GM23248 (cell line): ENCODE results near the gene SNRPD3. TPM values are rescaled to one million over a fixed set of nuclear protein-coding genes. Genes with fewer than 3 reads are reported as not detected.

ENCODE experiments used
- DNase-seq: peaks from one replicate; pipeline ENCODE4 v3.0.0-alpha.2; 2015
- H2AFZ ChIP-seq: fragments of 200-600 bp; sonication (generic); 2 replicates; pipeline ENCODE4 v1.6.1; 2016; ENCODE audit warnings: antibody characterized with exemption
- H3F3A ChIP-seq: fragments of 200-600 bp; sonication (generic); 2 replicates; pipeline ENCODE4 v1.6.1; 2016; ENCODE audit warnings: mild to moderate bottlenecking, antibody characterized with exemption, mixed run types; ENCODE audit not compliant: insufficient read depth
- H3K27ac ChIP-seq: fragments of 200-600 bp; sonication (generic); 2 replicates; pipeline ENCODE4 v1.5.1; 2016; ENCODE audit warnings: mild to moderate bottlenecking
- H3K27me3 ChIP-seq: fragments of 200-600 bp; sonication (generic); replicated peaks from 2 replicates; pipeline ENCODE4 v1.6.1; 2016; ENCODE audit warnings: mild to moderate bottlenecking; ENCODE audit not compliant: insufficient read depth
- H3K36me3 ChIP-seq: fragments of 200-600 bp; sonication (generic); 2 replicates; pipeline ENCODE4 v1.6.1; 2016; ENCODE audit warnings: low read depth, mild to moderate bottlenecking
- H3K4me1 ChIP-seq: fragments of 200-600 bp; sonication (generic); 2 replicates; pipeline ENCODE4 v1.6.1; 2016; ENCODE audit warnings: mild to moderate bottlenecking; ENCODE audit not compliant: insufficient read depth
- H3K4me2 ChIP-seq: fragments of 200-600 bp; sonication (generic); one replicate; pipeline ENCODE4 v1.6.1; 2016; ENCODE audit warnings: mild to moderate bottlenecking; ENCODE audit not compliant: unreplicated experiment
- H3K4me3 ChIP-seq: fragments of 200-600 bp; sonication (generic); 2 replicates; pipeline ENCODE4 v1.5.1; 2016; ENCODE audit warnings: mild to moderate bottlenecking
- H3K79me2 ChIP-seq: fragments of 200-600 bp; sonication (generic); 2 replicates; pipeline ENCODE4 v1.6.1; 2016; ENCODE audit warnings: mild to moderate bottlenecking; ENCODE audit not compliant: insufficient read depth
- H3K9ac ChIP-seq: fragments of 200-600 bp; sonication (generic); 2 replicates; pipeline ENCODE4 v1.6.1; 2016; ENCODE audit warnings: mild to moderate bottlenecking
- H3K9me2 ChIP-seq: fragments of 200-600 bp; sonication (generic); 2 replicates; pipeline ENCODE4 v1.6.1; 2016; ENCODE audit warnings: mixed run types, mild to moderate bottlenecking, moderate library complexity; ENCODE audit not compliant: insufficient read depth
- H3K9me3 ChIP-seq: fragments of 200-600 bp; sonication (generic); one replicate; pipeline ENCODE4 v1.6.1; 2017; ENCODE audit warnings: low read depth
- H4K20me1 ChIP-seq: fragments of 200-600 bp; sonication (generic); 2 replicates; pipeline ENCODE4 v1.6.0; 2016; ENCODE audit not compliant: insufficient read depth
- EZH2 ChIP-seq: fragments of 200-600 bp; sonication (generic); IDR thresholded peaks from 2 replicates; pipeline ENCODE4 v1.6.1; 2018; ENCODE audit warnings: antibody characterized with exemption, mild to moderate bottlenecking; ENCODE audit not compliant: insufficient read depth, poor library complexity, severe bottlenecking
- EZH2phosphoT487 ChIP-seq: fragments of 200-600 bp; sonication (generic); IDR thresholded peaks from 2 replicates; pipeline ENCODE4 v1.6.1; 2018; ENCODE audit warnings: antibody characterized with exemption, moderate library complexity, mild to moderate bottlenecking, low read depth; ENCODE audit not compliant: insufficient read depth
- WGBS, 2 experiments: methylation state at CpG; one replicate each; pipeline ENCODE4 v1.1.6; 2015 to 2017; ENCODE audit warnings: low lambda C conversion rate in 2 of 2, low coverage in 1 of 2; ENCODE audit errors: missing lambda C conversion rate in 2 of 2; 5-methylcytosine and 5-hydroxymethylcytosine counted together
- in situ Hi-C: fragments of 300-500 bp; cut with MboI; formaldehyde crosslinking; loops from 2 replicates; pipeline ENCODE4 v1.15.0; 2020
- polyA plus RNA-seq: library from polyadenylated mRNA; unstranded; fragments of >200 nt; fragmentation: Nextera tagmentation; extraction: Ambion mirVana; gene quantifications from 2 replicates; pipeline ENCODE4 v1.2.1, GENCODE V29; 2016
- total RNA-seq: library from RNA; depleted of rRNA; stranded (reverse); fragments of >200 nt; shearing (Covaris generic); gene quantifications from 2 replicates; pipeline ENCODE4 v1.2.3, GENCODE V29; 2014

SNRPD3 gene
- total and polyA plus RNA-seq, 2 experiments from 2014 or later: 106 to 109 TPM

GRCh38 chr22:24541681-24542515, 13.9 kb upstream of the SNRPD3 start:
- in situ Hi-C loops: no loop called here
- H3K4me2 ChIP-seq: no peak overlapping the region
- 91 to 92% methylated on average over 6 of the region's 6 CpGs for WGBS, 2 experiments

GRCh38 chr22:24542641-24543040, 13.2 kb upstream of the SNRPD3 start:
- no peak overlapping the region for H3K4me2 ChIP-seq
- in situ Hi-C loops: no loop called here
- DNase-seq: no peak
- H3K36me3 ChIP-seq: peaks cover 1% of the 10 kb centered on the region; the same call in 1 of the 2 replicates
- 95 to 96% methylated on average over 9 of the region's 9 CpGs for WGBS, 2 experiments
- no peak overlapping the region for H2AFZ ChIP-seq
- no peaks in the 10 kb centered on the region for H3K9me3 ChIP-seq
- TF ChIP-seq EZH2 (no peak), EZH2phosphoT487 (no peak)
- H3K9ac ChIP-seq: no peak overlapping the region
- no peak overlapping the region for H3K27ac ChIP-seq
- H3K79me2 ChIP-seq: no peaks in the 10 kb centered on the region
- no peaks in the 10 kb centered on the region for H4K20me1 ChIP-seq
- H3K4me3 ChIP-seq: no peak overlapping the region
- no peaks in the 10 kb centered on the region for H3K9me2 ChIP-seq
- H3K27me3 ChIP-seq: no peaks in the 10 kb centered on the region
- H3F3A ChIP-seq: no peaks in the 10 kb centered on the region
- H3K4me1 ChIP-seq: no peaks in the 10 kb centered on the region

More at GRCh38 chr22:24541681-24542515, 13.9 kb upstream of the SNRPD3 start:
- H3K27ac ChIP-seq: no peak overlapping the region
- H3F3A ChIP-seq: no peaks in the 10 kb centered on the region
- H3K9ac ChIP-seq: no peak overlapping the region
- H3K4me3 ChIP-seq: no peak overlapping the region
- H3K9me3 ChIP-seq: no peaks in the 10 kb centered on the region
- DNase-seq: no peak
- no peaks in the 10 kb centered on the region for H3K27me3 ChIP-seq
- no peaks in the 10 kb centered on the region for H3K79me2 ChIP-seq
- H2AFZ ChIP-seq: no peak overlapping the region
- TF ChIP-seq EZH2 (no peak), EZH2phosphoT487 (no peak)
- H3K9me2 ChIP-seq: no peaks in the 10 kb centered on the region
- H3K36me3 ChIP-seq: no peaks in the 10 kb centered on the region; the same call in 1 of the 2 replicates
- H4K20me1 ChIP-seq: no peaks in the 10 kb centered on the region
- H3K4me1 ChIP-seq: no peaks in the 10 kb centered on the region

- Histone ChIP-seq H3K27me3 (no peaks in the 10 kb centered on the region), H3K36me3 (peaks cover 3% of the 10 kb centered on the region; the same call in 1 of the 2 replicates), H3K9me3 (no peaks in the 10 kb centered on the region), H3F3A (no peaks in the 10 kb centered on the region), H3K79me2 (peaks cover 3% of the 10 kb centered on the region; the same call in 1 of the 2 replicates), H3K4me1 (no peaks in the 10 kb centered on the region), H3K27ac (no peak overlapping the region), H4K20me1 (no peaks in the 10 kb centered on the region), H2AFZ (no peak overlapping the region), H3K4me2 (no peak overlapping the region), H3K9me2 (no peaks in the 10 kb centered on the region), H3K4me3 (no peak overlapping the region), H3K9ac (no peak overlapping the region)
- 82 to 83% methylated on average over 7 of the region's 7 CpGs for WGBS, 2 experiments
- no peak for TF ChIP-seq EZH2
- no peak for TF ChIP-seq EZH2phosphoT487
- DNase-seq: no peak
- in situ Hi-C loops: no loop called here
Measured at GRCh38 chr22:24543185-24543601, 12.6 kb upstream of the SNRPD3 start.

- 92 to 93% methylated on average over 10 of the region's 11 CpGs for WGBS, 2 experiments
- Histone ChIP-seq H3K4me2 (no peak overlapping the region), H3F3A (no peaks in the 10 kb centered on the region), H3K9ac (no peak overlapping the region), H3K9me2 (no peaks in the 10 kb centered on the region), H3K4me3 (no peak overlapping the region), H2AFZ (no peak overlapping the region), H3K36me3 (peaks cover 3% of the 10 kb centered on the region; the same call in 1 of the 2 replicates), H3K27me3 (no peaks in the 10 kb centered on the region), H3K9me3 (no peaks in the 10 kb centered on the region), H3K27ac (no peak overlapping the region), H3K79me2 (peaks cover 9% of the 10 kb centered on the region), H4K20me1 (no peaks in the 10 kb centered on the region), H3K4me1 (no peaks in the 10 kb centered on the region)
- in situ Hi-C loops: no loop called here
- DNase-seq: no peak
- no peak for TF ChIP-seq EZH2
- TF ChIP-seq EZH2phosphoT487: no peak
Measured at GRCh38 chr22:24543679-24544243, 12.0 kb upstream of the SNRPD3 start.
